8988T (cell line): Measurements from ENCODE around the gene TLCD3A.
"Not testable (repeated sequence)": the region's sequence is repeated elsewhere in the genome, so short reads cannot be mapped to it uniquely, and the experiment has no call there.

Source experiments
- DNase-seq: peaks from one replicate; pipeline ENCODE4 v3.0.0; 2011

The TLCD3A gene

GRCh38 chr17:718075-718474, 14.3 kb upstream of the TLCD3A start:
- no peak for DNase-seq

- no peak for DNase-seq
These were observed 11.5 kb upstream of the TLCD3A start for GRCh38 chr17:720706-721539.

GRCh38 chr17:721540-721937, 10.9 kb upstream of the TLCD3A start:
- DNase-seq, result no peak

- no peak for DNase-seq
These were observed 7.3 kb upstream of the TLCD3A start for GRCh38 chr17:725084-725483.

- no peak for DNase-seq
These were observed 6.7 kb upstream of the TLCD3A start for GRCh38 chr17:725746-726145.

GRCh38 chr17:726271-726919, 6.0 kb upstream of the TLCD3A start:
- no peak for DNase-seq

GRCh38 chr17:728911-729310, 3.5 kb upstream of the TLCD3A start:
- DNase-seq, result no peak

- no peak for DNase-seq
These were observed 741 bp upstream of the TLCD3A start for GRCh38 chr17:731644-732066.

- DNase-seq, result no peak
These were observed 715 bp downstream of the TLCD3A start for GRCh38 chr17:732902-733720.

- no peak for DNase-seq
These were observed 1.3 kb downstream of the TLCD3A start for GRCh38 chr17:733743-734142.

GRCh38 chr17:737561-738113, 5.2 kb downstream of the TLCD3A start:
- DNase-seq, result no peak

GRCh38 chr17:740240-741017, 8.0 kb downstream of the TLCD3A start:
- no peak for DNase-seq

- no peak for DNase-seq
These were observed 9.9 kb downstream of the TLCD3A start for GRCh38 chr17:742147-742793.

GRCh38 chr17:743139-743538, 10.7 kb downstream of the TLCD3A start:
- DNase-seq, result no peak

GRCh38 chr17:744937-745336, 12.5 kb downstream of the TLCD3A start:
- no peak for DNase-seq

- DNase-seq, result no peak
These were observed 13.0 kb downstream of the TLCD3A start for GRCh38 chr17:745406-745805.

GRCh38 chr17:746181-746580, 13.8 kb downstream of the TLCD3A start:
- DNase-seq, result no peak

- no peak for DNase-seq
These were observed 14.6 kb downstream of the TLCD3A start for GRCh38 chr17:746783-747629.

- not testable (repeated sequence) for DNase-seq
These were observed 16.2 kb downstream of the TLCD3A start for GRCh38 chr17:748604-749003.

- not testable (repeated sequence) for DNase-seq
These were observed 17.0 kb downstream of the TLCD3A start for GRCh38 chr17:749359-749758.
